Fibroblast of skin of abdomen (primary cell): ENCODE measurements around the gene ACR.
"Not testable (repeated sequence)": the region's sequence is repeated elsewhere in the genome, so short reads cannot be mapped to it uniquely, and the experiment has no call there.

Experiments
- DNase-seq: peaks from one replicate; pipeline ENCODE4 v3.0.0-alpha.2; 2013

Gene ACR

DNA sequence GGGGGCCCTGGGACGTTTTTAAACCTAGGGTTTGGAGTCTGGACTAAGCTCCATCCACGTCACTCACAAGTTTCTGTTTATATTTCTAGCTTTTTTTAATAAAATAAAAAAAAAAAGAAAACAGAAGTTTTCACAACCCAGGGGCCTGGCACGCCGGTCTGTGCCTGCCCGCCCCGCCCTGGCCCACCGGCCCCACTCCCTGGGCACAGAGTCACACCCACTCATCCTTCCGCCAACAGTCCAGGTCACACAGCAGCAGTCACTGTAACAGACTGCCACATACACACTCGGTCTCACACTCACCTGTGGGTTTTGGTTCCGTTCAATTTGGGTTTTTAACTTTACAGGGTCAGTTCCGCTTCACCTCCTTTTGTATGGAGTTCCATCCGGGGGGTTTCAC, 5.3 kb upstream of the ACR start:
- DNase-seq: no peak

DNA sequence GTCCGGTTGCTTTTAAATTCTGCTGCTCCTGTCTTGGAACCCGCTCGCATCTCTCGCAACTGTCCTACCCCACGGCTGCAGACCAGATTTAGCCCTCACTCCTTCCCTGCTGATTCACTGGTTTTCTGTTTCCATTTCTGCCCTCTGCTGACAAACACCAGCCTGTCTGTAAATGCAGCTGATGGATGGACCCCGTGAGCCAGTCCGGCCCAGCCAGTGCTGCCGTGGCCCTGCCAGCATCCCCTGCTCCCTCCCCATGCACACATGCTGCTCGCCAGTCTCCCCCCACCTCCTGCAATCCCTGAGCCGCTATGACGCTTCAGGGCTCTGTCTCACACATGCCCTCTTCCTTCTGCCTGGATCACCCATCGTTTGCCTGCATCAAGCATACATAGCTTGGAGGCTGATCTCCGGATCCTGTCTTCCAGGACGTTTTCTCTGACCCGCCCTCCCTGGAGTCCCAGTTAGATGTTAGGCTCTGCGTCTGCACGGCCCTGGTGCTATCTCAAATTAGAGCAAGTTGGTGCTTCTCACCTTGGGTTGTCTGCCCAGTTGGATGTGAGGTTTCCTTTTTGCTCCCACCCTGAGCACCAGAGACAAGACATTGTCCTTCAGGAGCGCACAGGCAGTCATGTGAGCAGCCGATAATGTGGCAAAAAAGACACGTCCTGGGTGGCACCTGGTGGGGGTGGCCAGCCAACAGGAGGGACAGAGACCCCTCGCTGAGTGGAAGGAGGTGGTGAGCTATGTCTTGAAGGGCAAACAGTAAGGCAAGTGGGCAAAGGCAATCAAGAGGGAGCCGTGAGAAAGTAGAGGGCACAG, 4.3 kb upstream of the ACR start:
- DNase-seq: peak; percentile 47

DNA sequence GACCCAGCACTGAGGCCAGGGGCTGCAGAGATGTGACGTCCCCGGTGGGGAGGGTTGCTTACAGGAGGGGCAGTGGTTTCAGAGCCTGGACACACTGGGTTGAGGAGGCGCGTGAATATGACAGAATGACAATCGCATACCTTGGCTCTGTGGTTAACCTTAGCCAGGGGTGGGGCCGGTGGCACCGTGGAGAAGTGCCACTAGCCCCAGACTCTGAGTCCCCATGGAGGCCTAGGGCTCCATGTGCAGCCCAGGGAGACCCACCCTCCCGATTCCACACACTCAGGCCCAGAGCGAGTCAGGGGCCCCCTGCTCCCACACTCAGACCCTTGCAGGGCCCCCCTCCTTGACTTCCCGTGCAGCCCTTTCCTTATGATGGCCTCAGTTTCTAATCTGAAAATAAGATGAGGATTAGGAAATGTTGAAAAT, 3.6 kb upstream of the ACR start:
- DNase-seq: no peak

DNA sequence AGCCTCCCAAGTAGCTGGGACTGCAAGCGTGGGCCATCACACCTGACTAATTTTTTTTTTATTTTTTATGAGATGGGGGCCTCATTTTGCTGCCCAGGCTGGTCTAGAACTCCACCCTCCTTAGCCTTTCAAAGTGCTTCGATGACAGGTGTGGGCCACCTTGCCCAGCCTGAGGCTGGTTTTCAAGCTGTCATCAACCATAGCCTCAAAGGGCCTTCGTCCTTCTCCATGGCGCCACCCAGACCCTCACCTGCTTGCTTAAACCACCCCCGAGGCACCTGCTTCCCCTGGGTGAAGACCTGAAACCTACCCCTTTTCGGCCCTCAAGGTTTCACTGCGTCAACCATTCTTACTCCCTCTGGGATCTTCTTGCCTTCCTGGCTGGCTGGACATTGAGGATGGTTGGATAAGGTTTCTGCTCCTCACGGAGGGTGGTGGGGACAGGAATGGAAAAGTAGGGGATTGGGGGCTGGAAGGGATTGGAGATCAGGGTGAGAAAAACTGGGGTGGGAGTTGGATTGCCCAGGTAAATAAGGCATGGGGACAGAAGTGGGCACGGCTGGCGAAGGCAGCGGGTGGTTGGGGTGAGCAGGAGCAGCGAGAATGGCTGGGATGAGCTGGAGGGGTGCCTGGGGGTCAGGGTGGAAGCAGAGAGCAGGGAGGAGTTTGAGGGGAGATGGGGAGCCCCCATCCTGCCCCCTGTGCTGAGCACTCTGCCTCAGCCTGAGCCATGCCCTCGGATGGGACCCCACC, 2.8 kb upstream of the ACR start:
- no peak for DNase-seq

DNA sequence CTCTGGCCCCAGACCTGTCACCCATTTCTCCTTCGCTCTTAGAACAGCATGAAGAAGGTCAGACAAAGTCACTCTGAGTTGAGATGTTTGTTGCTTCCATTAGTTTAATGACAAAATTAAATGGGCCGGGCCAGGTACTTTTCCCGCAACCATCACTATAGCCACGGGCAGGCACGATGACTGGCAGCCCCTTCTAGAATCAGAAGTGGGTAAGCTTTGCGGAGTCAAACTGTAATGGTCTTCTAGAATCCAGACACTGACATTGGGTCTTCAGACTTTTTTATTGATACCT, 2.3 kb upstream of the ACR start:
- DNase-seq: no peak

DNA sequence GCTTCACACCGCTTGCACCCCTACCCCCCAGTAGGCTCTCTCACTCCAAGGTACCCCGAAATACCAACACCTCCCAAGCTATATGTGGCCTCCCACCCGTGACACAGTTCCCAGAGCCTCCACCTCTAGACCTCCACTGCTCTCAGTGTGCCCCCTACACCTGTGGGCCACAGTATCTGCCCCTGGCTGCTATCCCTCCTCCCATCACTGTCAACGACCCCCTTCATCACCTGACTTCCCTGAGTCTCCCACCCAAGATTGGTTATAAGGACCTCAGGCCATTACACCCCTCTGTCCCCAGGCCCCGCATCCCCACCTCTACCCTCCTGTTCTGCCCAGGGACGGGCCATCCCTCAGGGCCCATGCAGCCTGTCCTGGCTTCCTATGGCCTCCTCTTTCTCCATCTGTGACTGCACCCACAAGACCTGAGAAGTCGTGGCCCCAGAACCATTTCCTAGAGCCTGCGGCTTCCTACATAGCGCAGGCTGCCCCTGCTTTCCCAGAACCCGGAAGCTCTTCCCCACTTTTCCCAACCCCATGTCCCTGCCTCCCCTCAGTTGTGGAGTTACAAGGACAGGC, 734 bp downstream of the ACR start:
- DNase-seq: no peak

DNA sequence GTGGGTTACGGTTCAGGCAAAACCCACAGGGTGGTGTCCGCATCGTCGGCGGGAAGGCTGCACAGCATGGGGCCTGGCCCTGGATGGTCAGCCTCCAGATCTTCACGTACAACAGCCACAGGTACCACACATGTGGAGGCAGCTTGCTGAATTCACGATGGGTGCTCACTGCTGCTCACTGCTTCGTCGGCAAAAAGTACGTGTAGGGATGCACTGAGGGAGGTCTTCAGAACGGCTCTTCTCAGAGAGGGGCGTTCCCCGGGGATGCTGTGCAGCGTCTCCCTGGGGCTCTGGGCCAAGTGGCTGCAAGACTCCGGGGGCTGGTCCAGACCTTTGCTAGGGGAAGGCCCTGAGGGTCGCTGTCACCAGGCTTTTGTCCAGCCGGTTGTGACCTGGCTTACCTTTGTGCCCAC, 1.3 kb downstream of the ACR start:
- DNase-seq: no peak

DNA sequence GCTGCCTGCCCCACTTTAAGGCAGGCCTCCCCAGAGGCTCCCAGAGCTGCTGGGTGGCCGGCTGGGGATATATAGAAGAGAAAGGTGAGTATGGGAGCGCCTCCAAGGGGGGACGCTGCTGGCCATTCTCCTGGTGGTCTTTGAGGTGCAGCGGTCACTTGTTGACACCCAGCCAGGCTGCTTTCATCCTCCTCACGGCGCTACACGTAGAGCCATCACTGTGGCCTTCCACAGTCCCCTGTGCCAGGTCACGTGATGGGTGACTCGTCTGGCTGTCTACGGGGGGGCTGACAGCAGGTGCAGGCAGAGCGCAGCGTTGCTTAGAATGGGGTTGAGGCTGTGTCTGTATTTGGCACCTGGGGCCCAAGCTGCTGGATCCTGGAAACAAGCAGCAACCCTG, 1.9 kb downstream of the ACR start:
- no peak for DNase-seq

DNA sequence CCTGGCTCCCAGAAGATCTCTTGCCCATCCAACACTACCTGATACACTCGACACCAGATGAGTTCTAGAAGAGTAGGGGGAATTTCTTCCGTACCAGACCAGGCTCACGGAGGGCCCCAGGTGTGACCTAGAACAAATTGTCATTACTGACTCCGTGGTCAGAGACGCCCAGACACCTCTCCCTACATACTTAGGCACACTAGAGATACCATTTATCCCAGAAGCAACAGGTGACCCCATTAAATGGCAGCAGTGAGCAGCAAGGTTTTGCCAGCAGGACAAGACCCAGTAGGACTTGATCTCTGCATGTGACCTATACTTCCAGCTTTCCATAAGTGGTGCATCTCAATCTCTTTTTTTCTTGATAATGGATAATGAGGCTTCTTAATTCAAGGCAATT, 2.7 kb downstream of the ACR start:
- DNase-seq: not testable (repeated sequence)

DNA sequence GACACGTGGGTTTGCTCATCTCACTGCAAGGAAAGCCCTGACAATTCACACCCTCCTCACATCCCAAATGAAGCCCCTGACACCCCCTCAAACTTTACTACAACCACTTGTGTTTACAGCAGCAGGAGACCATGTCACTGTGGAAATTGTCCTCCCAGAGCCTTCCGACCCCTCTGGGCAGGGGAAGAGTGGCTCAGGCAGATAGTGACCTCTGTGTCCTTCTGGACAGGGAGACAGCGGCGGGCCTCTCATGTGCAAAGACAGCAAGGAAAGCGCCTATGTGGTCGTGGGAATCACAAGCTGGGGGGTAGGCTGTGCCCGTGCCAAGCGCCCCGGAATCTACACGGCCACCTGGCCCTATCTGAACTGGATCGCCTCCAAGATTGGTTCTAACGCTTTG, 6.4 kb downstream of the ACR start:
- not testable (repeated sequence) for DNase-seq

DNA sequence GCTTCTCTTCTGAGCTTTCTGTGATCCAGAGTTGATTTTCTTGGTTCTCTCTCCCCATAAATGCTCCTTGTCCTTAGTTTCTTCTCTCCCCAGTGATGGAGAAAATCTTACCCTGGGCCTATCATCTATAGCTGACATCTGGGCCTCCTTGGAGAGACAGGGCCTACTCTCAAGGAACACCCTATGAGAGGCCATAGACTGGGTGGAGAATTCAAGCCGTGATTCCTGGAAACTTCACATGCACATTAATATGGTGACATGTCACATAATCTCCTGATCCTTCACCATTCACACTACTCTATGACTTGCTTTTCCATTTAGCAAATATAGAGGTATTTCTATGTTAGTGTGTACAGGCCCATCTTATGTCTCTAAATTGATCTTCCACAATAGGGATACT, 9.5 kb downstream of the ACR start:
- not testable (repeated sequence) for DNase-seq

DNA sequence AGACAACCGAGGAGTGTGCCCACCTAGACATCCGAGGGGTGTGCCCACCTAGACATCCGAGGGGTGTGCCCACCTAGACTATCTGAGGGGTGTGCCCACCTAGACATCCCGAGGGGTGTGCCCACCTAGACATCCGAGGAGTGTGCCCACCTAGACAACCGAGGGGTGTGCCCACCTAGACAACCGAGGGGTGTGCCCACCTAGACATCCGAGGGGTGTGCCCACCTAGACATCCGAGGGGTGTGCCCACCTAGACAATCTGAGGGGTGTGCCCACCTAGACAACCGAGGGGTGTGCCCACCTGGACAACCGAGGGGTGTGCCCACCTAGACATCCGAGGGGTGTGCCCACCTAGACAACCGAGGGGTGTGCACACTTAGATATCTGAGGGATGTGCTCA, 10.6 kb downstream of the ACR start:
- not testable (repeated sequence) for DNase-seq

DNA sequence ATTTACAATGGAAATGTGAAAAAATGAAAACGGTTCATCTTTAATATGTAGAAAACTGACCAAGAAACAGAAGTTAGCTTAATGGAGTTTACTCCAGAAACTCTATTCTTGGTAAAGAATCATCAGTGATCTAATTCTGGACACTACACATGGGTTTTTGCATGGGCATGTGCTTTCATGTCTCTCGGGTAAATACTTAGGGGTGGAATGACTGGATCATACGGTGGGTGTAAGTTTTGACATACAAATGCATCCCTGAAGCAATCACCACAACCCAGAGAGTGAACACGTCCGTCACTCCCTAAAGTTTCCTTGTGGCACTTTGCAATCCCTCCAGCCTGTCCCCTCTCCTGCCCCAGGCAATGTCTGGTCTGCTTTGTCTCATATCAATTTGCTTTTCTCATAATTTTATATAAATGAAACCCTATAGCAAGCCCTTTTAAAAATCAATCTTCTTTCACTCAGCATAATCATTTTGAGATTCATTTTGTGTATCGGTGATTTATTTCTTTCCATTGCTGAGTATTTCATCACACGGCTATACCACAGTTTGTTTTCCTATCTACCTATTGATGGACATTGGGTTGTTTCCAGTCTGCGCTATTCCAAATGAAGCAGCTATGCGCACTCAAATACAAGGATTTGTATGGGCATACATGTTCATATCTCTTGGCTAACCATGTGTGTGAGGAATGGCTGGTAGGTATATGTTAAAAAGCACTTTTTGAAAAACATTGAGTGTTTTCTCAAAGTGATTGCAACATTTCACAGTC, 11.5 kb downstream of the ACR start:
- not testable (repeated sequence) for DNase-seq

DNA sequence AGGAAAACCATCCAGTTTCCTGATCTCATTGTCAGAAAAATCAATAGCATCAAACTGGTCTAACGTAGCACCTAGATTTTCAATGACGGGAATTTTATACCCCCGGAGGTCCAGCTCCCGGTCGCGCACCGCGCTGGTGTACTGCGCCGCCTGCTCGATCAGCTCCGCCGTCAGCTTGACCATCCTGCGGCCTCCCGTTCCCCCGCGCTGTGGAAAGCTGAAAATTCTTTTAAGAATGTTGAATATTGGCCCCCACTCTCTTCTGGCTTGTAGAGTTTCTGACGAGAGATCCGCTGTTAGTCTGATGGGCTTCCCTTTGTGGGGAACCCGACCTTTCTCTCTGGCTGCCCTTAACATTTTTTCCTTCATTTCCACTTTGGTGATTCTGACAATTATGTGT, 17.2 kb downstream of the ACR start:
- not testable (repeated sequence) for DNase-seq

DNA sequence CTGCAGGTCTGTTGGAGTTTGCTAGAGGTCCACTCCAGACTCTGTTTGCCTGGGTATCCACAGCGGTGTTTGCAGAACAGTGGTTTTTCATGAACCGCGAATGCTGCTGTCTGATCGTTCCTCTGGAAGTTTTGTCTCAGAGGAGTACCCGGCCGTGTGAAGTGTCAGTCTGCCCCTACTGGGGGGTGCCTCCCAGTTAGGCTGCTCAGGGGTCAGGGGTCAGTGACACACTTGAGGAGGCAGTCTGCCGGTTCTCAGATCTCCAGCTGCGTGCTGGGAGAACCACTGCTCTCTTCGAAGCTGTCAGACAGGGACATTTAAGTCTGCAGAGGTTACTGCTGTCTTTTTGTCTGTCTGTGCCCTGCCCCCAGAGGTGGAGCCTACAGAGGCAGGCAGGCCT, 18.4 kb downstream of the ACR start:
- DNase-seq: not testable (repeated sequence)

DNA sequence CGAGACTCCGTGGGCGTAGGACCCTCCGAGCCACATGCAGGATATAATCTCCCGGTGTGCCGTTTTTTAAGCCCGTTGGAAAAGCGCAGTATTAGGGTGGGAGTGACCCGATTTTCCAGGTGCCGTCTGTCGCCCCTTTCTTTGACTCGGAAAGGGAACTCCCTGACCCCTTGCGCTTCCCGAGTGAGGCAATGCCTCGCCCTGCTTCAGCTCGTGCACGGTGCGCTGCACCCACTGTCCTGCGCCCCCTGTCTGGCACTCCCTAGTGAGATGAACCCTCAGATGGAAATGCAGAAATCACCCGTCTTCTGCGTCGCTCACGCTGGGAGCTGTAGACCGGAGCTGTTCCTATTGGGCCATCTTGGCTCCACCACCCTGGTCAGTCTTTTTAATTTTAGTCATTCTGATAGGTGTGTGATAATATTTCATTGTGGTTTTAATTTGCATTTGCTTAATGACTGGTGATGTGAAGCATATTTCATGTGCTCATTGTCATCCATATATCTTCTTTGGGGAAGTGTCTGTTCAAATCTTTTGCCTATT, 19.0 kb downstream of the ACR start:
- DNase-seq: peak; percentile 13

DNA sequence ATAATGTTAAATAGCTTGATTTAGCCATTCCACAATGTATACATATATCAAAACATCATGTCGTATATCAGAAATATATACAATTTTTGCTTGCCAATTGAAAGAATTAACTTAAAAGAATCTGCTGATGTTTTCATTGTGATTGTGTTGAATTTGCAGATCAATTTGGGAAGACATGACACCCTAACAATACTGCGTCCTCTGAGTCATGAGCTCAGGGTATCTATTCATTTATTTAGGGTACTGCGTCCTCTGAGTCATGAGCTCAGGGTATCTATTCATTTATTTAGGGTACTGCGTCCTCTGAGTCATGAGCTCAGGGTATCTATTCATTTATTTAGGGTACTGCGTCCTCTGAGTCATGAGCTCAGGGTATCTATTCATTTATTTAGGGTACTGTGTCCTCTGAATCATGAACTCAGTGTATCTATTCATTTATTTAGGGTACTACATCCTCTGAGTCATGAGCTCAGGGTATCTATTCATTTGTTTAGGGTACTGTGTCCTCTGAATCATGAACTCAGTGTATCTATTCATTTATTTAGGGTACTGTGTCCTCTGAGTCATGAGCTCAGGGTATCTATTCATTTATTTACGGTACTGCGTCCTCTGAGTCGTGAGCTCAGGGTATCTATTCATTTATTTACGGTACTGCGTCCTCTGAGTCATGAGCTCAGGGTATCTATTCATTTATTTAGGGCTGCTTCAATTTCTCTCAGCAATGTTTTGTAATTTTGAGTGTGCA, 21.8 kb downstream of the ACR start:
- peak; percentile 60 for DNase-seq

DNA sequence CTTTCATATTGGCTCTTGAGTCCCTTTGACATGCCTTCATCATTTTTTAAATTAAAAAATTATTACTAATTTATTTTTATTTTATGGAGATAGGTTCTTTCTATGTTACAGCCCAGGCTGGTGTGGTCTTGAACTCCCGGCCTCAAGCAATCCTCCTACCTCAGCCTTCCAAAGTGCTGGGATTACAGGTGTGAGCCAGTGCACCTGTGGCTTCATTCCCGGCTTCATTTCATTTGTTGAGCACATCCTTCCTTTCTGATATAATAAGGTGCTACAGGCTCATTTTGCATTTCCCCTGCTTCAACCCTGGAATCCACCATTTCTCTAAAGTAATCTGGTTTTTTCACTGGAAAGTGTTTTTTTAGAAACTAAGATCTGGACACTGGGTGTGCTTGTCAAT, 23.8 kb downstream of the ACR start:
- DNase-seq: not testable (repeated sequence)

DNA sequence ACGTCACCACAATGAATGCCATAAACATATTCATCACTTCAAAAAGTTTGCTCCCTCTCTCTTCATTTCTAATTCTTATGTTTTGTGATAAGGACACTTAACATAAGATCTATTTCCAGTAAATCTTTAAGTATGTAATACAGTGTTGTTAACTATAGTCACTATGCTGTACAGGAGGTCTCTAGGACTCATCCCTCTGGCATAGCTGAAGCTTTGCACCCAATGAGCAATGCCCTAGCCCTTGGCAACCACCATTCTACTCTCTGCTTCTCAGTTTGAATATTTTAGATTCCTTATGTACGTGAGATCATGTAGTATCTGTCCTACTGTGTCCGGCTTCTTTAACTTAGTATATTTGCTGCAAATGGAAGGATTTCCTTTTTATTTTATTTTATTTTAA, 26.3 kb downstream of the ACR start:
- not testable (repeated sequence) for DNase-seq

DNA sequence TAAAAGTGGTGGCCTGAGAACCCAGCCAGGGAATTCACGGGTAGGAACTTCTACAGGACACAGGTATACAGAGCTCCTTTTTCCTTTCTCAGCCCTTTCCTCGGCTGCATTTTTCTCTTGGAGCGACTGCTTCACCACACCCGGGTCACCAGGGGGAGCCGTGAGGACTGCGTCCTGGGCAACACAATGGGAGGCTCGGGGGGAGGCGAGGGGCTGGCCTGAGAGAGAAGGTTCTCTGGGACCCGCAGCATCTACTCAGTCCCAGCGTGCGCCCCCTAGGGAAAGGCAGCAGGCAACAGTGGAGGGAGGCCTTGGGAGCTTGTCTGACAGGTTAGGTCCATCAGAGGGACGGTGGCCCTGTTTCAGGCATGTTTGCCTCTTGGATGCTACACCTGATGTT, 37.1 kb downstream of the ACR start:
- peak; percentile 48 for DNase-seq

DNA sequence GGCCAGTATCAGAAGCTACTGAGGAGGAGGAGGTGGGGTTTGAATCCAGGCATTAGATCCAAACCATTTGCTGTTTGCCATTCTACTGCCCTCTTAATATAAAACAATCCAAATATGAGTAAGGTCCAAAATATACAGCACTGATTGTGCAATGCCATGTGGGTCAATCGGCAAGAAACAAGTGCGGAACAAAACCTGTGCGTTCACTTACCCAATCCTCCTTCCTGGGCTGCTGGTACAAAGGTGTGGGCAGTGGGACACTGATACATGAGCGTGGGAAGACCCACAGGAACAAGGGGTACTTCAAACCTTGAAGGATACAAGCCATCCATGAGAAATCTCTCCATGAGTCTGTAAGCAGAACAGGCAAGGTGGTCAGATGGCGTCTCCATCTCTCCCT, 39.6 kb downstream of the ACR start:
- DNase-seq: not testable (repeated sequence)

DNA sequence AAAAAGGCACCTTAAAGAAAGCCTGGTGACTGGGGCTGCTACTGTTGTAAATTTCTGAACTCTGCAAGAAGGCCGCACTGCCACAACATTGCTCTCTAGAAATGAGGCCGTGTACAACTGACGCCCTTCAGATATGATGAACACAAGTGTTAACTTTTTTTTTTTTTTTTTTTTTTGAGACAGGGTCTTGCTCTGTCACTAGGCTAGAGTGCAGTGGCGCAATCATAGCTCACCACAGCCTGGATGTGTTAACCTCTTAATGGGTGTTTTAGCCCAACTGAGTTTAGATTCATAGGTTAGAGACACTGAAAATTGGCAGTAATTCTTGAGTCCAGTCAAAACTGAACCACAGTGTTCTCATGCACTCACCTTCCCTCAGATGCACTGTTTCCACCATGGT, 42.2 kb downstream of the ACR start:
- not testable (repeated sequence) for DNase-seq
